Measurements from ENCODE around the gene PCGF3.

DNA sequence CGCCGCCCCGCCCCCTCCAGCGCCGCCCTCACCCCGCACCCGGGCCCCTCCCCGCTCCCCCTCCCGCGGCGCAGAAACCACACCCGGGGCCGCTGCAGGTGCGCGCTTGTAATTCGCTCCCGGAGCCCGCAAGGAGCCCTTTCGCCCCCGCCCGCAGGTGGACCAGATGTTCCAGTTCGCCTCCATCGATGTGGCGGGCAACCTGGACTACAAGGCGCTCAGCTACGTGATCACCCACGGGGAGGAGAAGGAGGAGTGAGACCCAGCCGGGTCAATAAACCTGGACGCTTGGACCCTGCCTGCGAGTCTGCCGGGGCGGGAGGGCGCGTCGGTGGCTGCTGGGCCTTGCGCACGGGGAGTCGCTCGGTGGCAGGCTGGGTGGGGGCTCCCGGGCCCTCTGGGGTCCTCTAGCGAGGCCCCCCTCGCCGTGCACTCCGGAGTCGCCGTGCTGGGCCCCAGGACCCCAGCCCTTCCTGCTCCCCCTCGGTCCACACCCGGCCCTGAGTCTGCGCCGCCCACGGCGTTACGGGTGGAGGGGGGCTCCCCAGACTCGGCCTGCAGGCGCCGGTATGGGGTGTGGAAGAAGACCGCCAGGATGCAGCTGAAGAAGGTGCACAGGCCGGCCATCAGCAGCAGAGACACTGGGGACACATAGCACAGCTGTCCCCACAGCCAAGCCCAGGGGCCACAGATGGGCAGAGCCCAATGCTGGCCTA lies 23.7 kb upstream of the PCGF3 start:
- TF ChIP-seq, protein P1, sequence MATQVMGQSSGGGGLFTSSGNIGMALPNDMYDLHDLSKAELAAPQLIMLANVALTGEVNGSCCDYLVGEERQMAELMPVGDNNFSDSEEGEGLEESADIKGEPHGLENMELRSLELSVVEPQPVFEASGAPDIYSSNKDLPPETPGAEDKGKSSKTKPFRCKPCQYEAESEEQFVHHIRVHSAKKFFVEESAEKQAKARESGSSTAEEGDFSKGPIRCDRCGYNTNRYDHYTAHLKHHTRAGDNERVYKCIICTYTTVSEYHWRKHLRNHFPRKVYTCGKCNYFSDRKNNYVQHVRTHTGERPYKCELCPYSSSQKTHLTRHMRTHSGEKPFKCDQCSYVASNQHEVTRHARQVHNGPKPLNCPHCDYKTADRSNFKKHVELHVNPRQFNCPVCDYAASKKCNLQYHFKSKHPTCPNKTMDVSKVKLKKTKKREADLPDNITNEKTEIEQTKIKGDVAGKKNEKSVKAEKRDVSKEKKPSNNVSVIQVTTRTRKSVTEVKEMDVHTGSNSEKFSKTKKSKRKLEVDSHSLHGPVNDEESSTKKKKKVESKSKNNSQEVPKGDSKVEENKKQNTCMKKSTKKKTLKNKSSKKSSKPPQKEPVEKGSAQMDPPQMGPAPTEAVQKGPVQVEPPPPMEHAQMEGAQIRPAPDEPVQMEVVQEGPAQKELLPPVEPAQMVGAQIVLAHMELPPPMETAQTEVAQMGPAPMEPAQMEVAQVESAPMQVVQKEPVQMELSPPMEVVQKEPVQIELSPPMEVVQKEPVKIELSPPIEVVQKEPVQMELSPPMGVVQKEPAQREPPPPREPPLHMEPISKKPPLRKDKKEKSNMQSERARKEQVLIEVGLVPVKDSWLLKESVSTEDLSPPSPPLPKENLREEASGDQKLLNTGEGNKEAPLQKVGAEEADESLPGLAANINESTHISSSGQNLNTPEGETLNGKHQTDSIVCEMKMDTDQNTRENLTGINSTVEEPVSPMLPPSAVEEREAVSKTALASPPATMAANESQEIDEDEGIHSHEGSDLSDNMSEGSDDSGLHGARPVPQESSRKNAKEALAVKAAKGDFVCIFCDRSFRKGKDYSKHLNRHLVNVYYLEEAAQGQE (IDR thresholded peaks at IDR 0.05) = no peak
- TF ChIP-seq, protein P2, sequence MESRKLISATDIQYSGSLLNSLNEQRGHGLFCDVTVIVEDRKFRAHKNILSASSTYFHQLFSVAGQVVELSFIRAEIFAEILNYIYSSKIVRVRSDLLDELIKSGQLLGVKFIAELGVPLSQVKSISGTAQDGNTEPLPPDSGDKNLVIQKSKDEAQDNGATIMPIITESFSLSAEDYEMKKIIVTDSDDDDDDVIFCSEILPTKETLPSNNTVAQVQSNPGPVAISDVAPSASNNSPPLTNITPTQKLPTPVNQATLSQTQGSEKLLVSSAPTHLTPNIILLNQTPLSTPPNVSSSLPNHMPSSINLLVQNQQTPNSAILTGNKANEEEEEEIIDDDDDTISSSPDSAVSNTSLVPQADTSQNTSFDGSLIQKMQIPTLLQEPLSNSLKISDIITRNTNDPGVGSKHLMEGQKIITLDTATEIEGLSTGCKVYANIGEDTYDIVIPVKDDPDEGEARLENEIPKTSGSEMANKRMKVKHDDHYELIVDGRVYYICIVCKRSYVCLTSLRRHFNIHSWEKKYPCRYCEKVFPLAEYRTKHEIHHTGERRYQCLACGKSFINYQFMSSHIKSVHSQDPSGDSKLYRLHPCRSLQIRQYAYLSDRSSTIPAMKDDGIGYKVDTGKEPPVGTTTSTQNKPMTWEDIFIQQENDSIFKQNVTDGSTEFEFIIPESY (IDR thresholded peaks at IDR 0.05) = no peak
- TF ChIP-seq, protein P3, sequence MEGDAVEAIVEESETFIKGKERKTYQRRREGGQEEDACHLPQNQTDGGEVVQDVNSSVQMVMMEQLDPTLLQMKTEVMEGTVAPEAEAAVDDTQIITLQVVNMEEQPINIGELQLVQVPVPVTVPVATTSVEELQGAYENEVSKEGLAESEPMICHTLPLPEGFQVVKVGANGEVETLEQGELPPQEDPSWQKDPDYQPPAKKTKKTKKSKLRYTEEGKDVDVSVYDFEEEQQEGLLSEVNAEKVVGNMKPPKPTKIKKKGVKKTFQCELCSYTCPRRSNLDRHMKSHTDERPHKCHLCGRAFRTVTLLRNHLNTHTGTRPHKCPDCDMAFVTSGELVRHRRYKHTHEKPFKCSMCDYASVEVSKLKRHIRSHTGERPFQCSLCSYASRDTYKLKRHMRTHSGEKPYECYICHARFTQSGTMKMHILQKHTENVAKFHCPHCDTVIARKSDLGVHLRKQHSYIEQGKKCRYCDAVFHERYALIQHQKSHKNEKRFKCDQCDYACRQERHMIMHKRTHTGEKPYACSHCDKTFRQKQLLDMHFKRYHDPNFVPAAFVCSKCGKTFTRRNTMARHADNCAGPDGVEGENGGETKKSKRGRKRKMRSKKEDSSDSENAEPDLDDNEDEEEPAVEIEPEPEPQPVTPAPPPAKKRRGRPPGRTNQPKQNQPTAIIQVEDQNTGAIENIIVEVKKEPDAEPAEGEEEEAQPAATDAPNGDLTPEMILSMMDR (IDR thresholded peaks at IDR 0.05; ENCODE audit: low read depth, low read length, missing input control) = no peak
- TF ChIP-seq TAF1 (conservative IDR thresholded peaks at IDR 0.05) (no peak), RXRA (IDR thresholded peaks at IDR 0.05) (peak in 1 of 2 donors; percentile 7), JUND (IDR thresholded peaks at IDR 0.05) (no peak), RAD21 (IDR thresholded peaks at IDR 0.05) (no peak), SP1 (IDR thresholded peaks at IDR 0.05) (peak; percentile 22), EGR1 (IDR thresholded peaks at IDR 0.05; ENCODE audit: low read depth in 2 of 2) (no peak), GABPA (IDR thresholded peaks at IDR 0.05 in 1 of 2, conservative IDR thresholded peaks at IDR 0.05 in 1 of 2) (no peak)
